GM19467 (cell line): ENCODE measurements around the gene GPD2.

Experiments
- ATAC-seq: cut with Tn5 transposase; IDR thresholded peaks from one replicate; pipeline ENCODE4 v1.9.1; 2021; ENCODE audit warnings: mild to moderate bottlenecking, moderate library complexity; ENCODE audit not compliant: unreplicated experiment

The GPD2 gene

DNA sequence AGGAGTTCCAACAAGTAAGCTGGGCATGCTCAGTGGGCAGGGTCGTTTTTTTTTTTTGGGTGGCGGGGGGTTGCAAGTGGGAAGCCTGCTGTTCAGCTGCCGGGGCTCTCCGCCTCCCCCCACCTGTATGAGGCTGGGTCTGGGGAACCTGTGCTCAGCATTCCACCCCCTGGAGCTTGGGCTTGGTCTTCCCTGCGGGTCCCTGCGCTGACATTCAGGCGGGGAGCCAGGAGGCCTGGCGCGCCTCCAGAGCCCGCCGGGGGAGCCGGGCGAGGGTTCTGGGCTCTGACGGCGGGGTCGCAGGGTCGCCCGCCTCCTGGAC, 822 bp upstream of the GPD2 start:
- ATAC-seq = no peak

DNA sequence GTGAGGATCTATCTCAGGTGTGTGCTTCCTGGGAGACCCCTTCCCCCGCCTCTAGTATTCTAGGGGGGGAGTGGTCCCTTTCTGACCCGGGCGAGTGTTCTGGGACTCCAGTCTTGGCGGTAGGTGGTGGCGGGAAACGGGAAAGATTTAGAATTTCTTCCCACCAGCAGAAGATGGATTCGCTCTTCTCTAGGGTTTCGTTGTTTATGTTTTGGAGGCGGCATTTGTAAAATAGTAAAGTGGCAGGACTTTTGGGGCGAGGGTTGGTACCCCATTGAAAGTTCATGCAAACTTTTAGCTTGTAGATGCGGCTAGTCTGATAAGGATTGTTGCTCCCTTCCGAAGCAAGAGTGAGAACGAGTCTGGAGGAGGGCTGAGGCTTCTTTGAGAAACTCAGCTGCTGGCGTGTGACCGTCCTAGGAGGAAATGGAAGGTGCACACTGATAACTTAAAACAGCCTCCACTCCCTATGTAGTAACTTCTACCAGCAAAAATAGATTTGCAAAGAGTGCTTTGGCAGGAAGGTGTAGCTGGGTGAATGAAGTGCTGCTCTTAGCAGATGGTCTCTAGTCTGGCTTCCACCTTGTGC, 412 bp downstream of the GPD2 start:
- peak; percentile 38 for ATAC-seq

DNA sequence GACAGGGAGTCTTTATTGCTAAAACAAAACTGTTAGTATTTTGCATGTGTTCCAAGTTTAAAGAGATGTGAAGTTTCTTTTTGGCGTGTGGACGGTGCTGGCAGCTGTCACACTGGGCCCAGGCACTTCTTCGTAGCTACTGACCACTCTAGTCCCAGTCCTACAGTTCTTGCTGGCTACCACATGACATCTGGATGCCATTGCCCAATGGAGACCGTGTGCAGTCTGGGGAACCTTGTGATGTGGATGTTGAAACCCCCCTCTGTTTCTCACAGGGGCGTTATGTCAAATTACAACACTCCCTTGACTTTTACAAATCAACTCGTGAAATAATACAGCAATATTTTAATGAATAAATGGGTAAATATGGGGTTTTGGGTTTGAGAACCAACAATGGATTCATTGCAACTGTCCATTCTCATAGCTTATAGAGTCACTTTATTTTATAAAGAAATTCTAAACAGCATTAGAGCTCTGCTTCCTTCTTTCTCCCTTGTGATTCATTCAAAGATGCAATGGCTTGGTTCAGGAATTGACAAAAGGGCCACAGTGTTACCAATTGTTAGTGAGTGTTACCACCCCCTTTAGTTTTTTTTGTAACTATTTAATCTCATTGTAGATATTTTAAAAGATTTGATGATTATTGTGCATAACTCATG, 1.2 kb downstream of the GPD2 start:
- ATAC-seq = peak; percentile 20

DNA sequence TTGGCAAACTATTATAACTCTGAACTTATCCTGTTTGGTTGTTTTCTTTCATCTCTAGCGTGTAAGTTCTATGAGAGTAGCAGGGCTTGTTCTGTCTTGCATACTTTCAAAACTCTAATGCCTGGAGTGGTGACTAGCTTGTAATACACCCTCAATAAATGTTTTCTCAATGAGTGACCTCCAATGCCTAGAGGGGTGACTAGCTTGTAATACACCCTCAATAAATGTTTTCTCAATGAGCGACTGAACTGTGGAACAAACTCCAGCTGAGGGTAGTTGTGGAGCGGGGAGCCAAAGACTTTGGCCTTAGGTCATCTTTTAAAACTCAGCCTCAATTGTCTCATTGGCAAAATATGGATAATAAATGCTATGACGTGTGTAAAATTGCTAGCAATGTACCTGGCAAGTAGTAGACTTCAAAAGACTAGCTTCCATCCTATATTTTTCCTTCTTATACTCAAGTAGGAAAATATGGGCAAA, 1.8 kb downstream of the GPD2 start:
- ATAC-seq = no peak

DNA sequence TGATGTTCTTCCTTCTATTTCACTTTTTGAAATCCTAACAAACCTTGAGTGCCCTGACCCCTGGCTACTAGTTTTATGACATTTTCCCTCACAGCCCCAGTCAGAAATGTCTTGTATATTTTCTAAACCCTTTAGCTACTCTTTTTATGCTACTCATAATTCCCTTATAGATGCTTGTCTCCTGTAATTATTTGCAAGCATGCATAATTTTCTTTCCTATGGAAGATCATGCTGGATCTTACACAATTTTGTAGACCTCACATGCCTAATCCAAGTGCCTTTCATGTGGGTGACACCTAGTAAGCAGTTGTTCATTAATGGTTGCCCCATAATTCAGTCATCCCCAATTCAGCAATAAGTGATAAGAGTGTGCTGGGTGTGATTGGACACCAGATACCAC, 6.9 kb downstream of the GPD2 start:
- no peak for ATAC-seq

DNA sequence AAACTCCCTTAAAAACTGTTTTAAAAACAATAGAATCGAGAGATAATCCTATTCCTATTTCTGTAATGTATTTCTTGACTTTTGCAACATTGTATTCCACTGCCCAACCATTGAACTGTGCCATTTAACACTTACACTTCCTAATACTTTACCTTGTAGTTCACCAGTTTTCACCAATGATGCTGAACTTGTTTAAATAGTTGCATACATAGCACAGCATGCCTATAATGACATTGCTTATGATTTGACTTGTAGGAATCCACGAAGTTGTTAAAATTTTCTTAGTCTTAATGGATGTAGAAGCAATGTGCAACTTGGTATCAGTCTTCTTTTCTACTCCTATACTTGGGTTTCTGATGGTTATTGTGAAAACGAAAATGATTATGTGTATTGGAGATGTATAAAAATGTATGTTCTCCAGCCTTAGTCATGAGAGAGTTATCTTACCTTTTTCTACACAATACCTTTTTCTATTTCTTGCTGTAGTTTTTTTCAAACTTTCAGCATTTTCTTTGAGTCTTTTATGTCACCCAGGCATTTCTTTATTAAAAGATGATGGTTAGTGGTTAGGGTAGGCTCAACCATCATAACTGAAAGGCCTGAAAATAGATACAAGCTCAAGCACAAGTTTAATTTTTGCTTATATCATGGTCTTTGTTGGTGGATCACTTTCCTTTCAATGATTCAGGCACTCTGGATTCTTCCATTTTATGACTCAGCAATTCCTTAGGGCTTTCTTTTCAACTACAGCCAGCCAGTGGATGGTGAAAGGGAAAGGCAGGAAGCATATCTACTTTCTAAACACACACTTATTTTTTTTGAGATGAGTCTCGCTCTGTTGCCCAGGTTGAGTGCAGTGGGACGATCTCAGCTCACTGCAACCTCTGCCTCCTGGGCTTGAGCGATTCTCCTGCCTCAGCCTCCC, 9.4 kb downstream of the GPD2 start:
- ATAC-seq = peak; percentile 73

DNA sequence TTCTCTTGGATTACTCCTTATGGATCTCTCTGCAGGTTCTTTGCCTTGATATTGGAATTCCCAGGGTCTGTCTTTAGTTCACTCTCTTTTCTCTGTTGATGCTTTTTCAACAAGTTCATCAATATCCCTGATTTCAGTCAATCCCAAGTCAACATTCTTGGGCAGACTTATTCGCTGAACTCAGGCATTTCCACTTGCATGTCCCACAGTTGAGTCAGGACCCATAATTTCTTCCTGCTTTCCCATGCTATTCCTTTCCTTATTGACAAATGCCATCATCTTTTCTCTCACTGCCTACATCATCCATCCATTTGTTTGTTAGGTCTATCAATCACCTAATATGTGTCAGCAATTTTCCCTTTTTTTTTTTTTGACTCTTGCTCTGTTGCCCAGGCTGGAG, 11.6 kb downstream of the GPD2 start:
- ATAC-seq = no peak

DNA sequence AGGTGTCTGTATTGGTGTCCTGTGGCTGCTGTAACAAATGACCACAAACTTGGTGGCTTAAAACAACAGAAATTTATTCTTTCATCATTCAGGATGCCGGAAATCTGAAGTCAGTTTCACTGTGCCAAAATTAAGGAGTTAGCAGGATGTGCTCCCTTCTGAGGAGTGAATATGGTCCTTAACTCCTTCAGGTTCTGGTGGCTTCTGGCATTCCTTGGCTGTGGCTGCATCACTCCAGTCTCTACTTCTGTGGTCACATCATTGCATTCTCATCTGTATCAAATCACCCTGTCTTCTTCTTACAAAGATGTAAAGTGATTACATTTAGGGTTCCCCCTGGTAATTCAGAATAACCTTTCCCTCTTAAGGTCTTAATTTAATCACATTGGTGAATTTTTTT, 12.6 kb downstream of the GPD2 start:
- ATAC-seq = no peak

DNA sequence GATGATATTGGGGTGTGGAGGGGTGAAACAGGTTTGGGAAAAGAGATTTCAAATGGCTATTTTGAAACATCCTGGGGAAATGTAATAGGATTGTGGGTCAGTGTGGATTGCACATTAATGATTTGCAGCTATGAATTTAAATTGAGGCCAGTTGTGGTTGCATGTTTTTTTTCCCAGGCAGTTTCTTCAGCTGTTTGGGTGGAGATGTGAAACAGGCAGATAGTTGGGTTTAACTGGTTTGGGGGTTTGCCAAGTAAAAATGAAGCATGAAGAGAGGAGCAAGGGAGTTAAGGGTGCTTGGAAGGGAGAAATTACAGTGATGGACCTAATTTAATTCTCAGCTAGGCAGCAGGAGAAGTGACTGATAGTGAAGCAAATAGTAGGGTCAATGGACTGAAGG, 16.8 kb downstream of the GPD2 start:
- ATAC-seq = no peak

DNA sequence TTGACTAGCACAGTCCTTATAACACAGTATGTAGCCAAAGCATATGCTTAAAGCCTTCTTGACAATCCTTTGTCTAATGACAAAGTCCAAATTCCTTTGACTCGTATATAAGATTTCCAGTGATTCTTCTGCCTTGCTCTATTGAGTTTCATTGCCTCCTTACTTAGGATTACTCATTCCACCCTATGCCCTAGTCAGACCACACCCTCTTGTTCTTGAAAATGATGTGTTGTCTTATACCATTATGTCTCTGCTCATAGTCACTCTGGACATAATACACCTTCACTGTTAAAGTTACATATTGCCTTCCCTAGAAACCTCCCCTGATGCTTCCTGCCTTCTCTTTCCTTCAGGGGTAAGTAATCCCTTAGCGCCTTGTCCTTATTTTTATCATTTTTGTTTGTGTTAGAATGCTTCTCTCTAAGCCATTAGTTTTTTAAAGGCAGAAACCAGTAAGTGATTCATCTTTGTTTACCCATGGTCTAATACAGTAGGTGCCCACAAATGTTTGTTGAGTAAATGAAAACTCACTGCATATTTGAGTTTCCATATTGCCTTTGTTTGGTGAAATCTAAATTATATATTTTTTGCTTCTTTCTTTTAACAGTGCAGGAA, 19.3 kb downstream of the GPD2 start:
- no peak for ATAC-seq

DNA sequence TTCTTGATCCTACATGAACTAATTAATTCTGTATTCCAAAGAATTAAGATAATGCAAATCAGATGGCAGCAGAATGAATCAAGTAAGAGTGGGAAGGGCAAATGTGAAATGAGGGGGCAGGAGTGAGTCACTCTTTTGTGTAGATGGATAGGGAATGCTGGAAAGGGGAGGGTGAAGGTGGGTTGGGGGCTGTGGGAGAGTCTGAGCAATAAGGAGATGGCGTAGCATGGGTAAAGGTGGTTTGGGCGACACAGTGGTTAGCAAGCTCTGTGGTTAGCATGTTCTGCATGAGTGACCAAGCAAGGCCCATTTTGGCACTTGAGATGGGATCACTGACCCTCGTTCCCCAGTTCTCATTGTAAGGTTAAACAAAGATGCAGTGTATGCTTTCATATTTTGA, 20.4 kb downstream of the GPD2 start:
- ATAC-seq = peak; percentile 70

DNA sequence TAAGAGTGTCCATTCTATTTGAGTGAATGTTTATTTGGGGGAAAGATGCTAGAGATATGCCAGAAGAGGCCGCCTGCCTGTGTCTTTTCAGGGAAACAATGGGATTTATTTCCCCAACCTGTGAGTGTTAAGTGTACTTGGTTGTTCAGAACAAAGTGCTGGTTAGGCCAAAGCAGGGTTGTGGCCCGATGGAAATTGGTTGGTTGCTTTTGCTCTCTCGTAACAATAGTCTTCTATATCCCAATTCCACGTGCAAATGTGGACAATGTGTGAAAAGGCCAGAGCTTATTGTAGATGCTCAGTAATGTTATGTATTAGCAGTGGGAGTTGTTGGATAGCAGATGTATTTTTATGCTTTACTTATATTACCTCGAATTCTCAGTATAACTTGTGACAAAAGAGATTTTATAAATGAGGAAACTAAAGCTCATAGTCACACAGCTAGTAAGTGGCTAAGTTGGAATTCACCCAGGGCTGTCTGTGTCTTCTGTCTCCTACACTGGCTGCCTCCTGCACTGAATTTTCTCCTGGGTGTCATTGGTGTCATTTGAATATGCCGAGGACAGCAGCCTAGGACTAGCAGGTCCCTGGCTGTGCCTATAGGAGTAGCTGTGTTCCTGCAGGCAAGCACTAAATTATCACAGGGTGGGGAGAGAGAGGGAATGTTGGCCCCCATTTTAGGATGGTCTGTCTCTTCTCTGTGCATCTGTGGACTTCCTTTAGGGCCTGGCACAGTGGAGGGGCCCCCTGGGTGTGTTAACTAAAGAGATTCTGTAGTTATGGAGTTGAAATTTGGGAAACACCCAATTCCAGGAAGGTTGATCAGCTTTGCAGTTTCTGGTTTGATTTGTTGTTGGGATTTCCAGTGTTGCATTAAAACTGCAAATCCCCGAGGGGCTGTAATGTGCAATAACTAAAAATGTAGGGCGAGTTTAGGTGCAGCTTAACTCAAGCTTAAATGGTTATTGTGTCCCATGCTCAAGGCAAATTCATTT, 21.6 kb downstream of the GPD2 start:
- ATAC-seq = no peak

DNA sequence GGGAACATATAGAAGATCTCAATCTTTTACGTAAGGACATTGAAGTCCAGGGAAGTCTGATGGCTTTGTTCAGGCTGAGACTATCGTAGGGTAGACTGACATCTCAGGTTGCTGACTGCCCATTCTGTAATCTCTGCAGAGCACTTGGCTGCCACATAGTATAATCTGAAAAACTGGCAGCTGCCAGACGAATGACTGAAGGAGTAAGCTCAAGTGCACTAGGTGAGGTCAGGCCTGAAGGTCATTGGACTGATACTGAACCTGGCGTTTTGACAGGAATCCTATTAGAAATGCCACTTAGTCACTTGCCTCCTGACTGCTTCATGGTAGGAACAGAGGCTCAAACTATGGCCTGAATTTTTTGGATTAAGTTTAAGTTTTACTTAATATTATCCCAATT, 23.5 kb downstream of the GPD2 start:
- no peak for ATAC-seq

DNA sequence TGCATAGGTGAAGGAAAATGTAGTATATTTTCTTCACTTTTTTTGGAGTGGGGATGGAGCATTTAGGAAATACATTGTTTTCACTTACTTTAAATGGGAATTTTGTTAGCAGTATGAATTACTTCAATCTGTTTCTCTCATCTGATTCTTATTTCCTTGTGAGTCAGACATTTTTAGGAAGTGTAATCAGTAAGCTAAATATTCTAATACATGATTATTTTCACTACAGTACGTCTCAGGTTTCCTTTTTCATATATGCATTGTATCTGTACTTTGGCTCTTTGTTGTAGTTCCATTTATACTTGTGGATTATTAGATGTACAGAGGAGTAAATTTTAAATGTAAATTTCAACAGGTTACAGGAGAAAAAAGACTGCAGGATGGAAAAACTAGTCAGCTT, 27.9 kb downstream of the GPD2 start:
- no peak for ATAC-seq

DNA sequence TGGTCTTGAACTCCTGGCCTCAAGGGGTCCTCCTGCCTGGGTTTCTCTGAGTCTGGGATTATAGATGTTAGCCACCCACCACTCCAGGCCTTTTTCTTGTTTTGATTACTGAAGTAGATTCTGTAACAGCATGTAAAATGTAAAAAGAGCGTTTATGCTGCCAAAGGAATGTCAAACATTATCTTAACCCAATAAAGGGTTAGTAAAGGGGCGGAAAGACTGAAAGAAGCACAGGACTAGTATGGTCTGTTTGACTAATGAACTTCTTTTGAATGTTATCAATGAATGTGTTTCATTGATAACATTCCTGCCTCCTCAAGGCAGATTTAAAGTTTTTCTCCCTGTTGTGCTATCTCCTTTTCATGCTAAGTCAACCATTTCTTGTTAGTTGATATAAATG, 29.4 kb downstream of the GPD2 start:
- no peak for ATAC-seq

DNA sequence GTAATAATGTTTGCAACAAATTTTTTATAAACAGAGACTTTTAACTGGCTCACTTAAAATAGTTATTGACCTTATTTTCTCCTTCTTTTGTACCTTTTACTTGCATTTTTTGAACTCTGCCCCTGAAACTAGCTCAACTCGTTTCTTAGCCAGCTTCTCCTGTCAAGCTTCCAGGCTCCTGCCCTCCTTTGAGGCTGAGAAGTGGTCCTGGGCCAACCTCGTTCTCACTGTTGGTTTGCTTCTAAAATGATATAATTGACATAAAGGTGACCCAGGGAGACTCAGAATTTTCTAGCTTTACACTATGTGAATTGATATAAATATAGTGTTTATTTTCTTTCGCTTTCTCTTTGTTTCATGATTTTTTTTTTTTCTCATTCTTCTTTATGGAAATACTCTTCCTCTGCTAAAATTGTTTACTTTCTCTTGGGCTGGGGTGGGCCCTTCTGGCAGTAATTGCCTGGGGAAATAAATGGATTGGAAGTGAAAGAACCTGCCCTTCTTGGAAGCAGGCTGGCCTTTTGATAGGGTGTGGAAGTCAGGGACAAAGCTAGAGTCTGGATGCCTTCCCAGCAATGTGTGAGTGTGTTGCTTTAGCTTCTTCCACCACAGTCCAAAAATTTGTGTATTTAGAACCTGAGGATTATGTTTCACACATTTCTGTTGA, 30.7 kb downstream of the GPD2 start:
- ATAC-seq = no peak

DNA sequence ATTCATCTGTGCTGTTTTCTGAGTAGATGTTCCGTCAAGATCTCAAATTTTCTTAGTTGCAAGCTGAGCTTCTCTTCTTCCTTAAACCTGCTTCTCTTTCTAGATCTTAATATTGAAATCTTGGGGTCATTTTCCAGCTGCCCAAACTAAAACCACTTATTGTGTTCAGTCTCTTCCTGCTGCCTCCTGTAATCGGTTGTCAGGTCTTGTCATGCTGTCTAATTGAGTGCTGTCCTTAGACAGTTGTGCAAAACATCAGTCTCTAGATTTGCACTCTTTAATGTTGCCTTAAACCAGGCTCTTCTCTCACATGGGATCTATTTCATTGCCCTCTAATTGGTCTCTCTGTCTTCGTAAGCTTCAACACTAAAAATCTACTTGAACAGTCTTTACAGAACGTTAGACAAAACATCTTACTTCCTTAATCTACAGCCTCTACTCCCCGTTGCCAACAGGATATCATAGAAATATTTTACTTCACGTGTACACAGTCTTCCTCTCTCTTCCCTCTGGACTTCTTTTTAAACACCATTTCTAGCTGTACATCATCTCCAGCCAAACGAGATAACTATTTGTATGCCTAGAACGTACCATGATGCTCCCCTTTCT, 34.9 kb downstream of the GPD2 start:
- no peak for ATAC-seq

DNA sequence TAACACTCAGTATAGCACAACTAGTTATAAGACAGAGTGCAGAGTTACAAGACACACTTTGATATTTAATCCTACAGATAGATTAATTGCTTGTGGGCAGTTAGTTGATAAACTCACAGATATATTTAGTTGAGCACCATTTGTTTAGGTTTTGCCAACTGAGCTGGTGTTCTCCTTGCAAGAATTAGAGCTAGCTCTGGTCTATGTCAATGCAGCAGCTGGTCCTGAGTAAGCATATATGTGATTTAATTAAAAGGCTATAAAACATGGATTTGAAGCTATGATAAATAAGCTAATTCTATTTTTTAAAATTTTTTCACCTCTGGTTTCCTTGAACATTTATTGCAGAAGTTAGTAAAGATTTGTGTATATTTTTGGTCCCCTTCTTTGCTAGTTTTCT, 35.6 kb downstream of the GPD2 start:
- ATAC-seq = no peak

DNA sequence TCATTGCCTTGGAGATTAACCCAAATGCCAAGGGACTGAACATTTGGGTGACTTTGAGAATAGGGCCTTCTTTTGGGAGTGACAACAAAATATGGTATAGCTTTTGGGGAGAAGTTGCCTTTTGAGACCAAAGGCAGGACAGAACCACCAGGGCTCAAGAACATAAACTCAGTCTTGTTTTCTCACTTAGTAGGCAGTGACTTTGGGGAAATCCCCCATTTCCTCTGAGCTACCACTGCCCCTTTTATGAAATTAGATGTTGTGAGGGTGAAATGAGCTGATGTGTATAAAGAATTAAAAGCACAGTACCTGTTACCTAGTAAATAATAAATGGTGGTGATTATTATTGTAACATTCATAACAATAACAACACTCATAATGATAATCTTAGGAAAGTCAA, 36.5 kb downstream of the GPD2 start:
- peak; percentile 37 for ATAC-seq
